ENCODE data around the gene PPP1R3F.

PPP1R3F gene

GRCh38 chrX:49263631-49264030 lies 6.0 kb upstream of the PPP1R3F start:
- no peak for DNase-seq (ENCODE audit: low read depth)
- H3K4me3 ChIP-seq (ENCODE audit: low read depth, low read length) = no peak overlapping the region
- TF ChIP-seq CTCF (conservative IDR thresholded peaks at IDR 0.05; ENCODE audit: low read depth, low read length) = no peak

GRCh38 chrX:49264460-49264859 lies 5.1 kb upstream of the PPP1R3F start, which contains the start of gene FOXP3:
FOXP3 (minus strand) TSS chrX:49264710; CDS start chrX:49258505, 6,205 bp downstream.
- TF ChIP-seq CTCF (conservative IDR thresholded peaks at IDR 0.05; ENCODE audit: low read depth, low read length) = no peak
- H3K4me3 ChIP-seq (ENCODE audit: low read depth, low read length) = no peak within 1 kb of the TSS
- no peak for DNase-seq (ENCODE audit: low read depth)

DNA sequence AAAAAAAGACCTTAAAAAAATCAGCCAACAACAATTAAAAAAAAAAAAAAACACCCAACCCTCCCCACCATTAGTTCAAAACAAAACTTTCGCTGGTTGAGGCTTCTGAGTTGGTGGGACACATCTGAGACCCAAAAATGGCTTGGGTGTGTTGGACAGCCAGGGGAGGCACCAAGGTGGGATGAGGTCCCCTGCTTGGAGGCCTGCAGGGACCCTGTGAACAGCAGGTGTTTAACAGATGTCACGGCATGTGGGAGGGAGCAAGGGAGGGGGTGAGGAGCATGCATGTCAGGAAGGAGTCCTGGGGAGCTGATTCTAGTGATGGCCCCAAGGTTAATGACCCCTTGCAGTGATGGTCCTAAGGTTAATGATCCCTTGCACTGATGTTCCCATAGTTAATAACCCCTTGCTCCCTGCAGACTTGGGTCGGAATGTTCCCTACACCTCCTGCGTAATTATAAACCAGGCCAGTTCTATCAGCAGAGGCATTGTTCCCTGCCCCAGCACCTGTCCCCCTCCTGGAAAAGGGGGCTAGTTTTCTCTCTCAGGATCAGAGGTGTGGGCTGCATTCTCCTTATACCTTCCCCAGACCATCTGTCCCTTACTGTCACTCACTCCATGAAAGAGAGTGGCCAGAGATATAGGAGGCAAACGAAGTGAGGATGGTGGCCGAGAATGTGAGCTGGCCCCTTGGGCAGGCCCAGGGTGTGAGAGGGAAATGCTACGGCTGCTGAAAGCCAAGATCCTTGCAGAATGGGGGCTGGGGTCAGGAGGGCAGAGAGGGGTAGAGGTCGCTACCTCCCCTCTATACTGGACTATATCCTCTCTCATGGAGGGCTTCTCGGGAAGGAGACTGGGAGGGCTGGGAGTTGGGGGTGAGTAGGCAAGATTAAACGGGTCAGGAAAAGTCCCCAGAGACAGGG lies 2.8 kb upstream of the PPP1R3F start:
- no peak overlapping the region for H3K4me3 ChIP-seq (ENCODE audit: low read depth, low read length)
- no peak for DNase-seq (ENCODE audit: low read depth)
- no peak for TF ChIP-seq CTCF (conservative IDR thresholded peaks at IDR 0.05; ENCODE audit: low read depth, low read length)

DNA sequence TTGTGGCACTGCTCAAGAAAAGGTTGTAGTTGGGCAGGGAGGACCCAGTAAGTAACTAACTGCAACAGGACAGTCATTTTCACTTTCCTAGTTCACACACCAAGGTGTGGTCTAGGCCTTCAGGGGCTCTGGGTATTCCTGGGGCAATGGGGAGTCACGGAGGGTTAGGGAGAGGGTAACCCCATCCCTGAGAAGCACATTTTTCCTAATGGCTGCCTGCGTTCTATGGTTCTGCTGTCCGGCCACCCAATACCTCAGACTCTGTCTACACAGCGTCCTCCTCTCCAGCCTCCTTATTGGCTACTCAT lies 937 bp upstream of the PPP1R3F start:
- TF ChIP-seq CTCF (conservative IDR thresholded peaks at IDR 0.05; ENCODE audit: low read depth, low read length) = no peak
- DNase-seq (ENCODE audit: low read depth) = peak; percentile 10
- peak overlapping the region; percentile 60 for H3K4me3 ChIP-seq (ENCODE audit: low read depth, low read length)

DNA sequence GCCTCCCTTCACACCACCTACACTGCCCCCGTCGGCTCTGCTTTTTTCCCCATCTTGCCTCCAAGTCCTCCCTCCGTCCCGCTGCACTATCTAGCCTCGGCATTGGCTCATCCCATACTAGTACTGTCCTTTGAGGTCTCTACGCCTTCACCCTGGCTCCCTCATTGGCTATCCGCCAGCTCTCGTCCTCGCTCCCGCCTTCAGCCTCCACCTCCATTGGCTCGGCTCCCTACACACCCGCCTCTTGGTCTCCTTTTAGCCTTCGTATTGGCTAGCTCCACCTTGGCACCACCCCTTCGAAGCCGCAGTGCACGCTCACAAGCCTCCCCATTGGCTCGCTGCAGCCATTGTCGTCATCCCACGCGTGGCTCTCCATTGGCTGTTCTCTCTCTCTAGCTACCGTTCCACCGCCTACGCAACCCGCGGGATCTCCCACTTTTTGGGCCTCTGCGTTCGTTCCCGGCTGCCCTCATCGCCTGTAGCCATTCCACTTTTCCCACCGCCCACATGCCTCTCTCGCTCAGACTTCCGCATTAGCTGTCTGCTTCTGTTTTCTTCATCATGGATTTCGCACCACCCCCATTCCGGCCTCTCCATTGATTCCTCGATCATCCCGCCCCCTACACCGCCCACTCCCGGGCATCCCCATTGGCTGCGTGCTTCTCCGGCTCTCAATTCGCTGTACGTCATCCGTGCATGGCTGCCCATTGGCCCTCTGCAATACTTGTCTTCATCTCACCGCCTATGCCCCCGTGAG lies 405 bp upstream of the PPP1R3F start:
- peak; percentile 98 for DNase-seq (ENCODE audit: low read depth)
- no peak for TF ChIP-seq CTCF (conservative IDR thresholded peaks at IDR 0.05; ENCODE audit: low read depth, low read length)
- peak overlapping the region; percentile 73 for H3K4me3 ChIP-seq (ENCODE audit: low read depth, low read length)

DNA sequence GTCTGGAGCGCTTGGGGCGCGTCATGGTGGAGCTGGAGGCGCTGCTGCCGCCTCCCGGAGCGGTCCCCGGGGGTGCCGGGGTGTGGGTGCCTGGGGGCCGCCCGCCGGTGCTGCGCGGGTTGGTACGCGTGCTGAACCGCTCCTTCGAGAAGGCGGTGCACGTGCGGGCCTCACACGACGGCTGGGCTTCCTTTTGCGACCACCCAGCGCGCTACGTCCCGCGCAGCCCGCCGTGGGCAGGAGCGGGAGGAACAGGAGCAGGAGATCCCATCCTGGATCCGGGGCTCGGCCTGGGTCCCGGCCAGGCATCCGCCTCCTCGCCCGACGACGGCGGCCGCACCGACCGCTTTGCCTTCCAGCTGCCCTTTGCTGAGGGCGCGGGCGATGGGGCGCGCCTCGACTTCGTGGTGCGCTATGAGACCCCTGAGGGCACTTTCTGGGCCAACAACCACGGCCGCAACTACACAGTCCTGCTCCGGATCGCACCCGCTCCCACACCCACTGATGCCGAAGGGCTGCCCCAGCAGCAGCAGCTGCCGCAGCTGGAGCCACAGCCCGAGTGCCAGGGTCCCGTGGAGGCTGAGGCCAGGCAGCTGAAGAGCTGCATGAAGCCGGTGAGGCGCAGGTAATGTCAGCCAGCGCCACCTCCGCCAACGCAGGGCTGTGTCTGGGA lies 792 bp downstream of the PPP1R3F start:
- TF ChIP-seq CTCF (conservative IDR thresholded peaks at IDR 0.05; ENCODE audit: low read depth, low read length) = no peak
- H3K4me3 ChIP-seq (ENCODE audit: low read depth, low read length) = peak overlapping the region; percentile 69
- no peak for DNase-seq (ENCODE audit: low read depth)
